GM18519 (cell line): Measurements from ENCODE around the gene DST.
"Not testable (repeated sequence)": the region's sequence is repeated elsewhere in the genome, so short reads cannot be mapped to it uniquely, and the experiment has no call there.

Source experiments
- ATAC-seq: cut with Tn5 transposase; IDR thresholded peaks from one replicate; pipeline ENCODE4 v1.9.1; 2021; ENCODE audit warnings: mild to moderate bottlenecking, moderate library complexity; ENCODE audit not compliant: unreplicated experiment, low FRiP score

Gene DST

GRCh38 chr6:56664029-56664428 is 21.3 kb upstream of the DST start:
- no peak for ATAC-seq

- no peak for ATAC-seq
Measured at GRCh38 chr6:56663344-56663743, 20.7 kb upstream of the DST start.

DNA sequence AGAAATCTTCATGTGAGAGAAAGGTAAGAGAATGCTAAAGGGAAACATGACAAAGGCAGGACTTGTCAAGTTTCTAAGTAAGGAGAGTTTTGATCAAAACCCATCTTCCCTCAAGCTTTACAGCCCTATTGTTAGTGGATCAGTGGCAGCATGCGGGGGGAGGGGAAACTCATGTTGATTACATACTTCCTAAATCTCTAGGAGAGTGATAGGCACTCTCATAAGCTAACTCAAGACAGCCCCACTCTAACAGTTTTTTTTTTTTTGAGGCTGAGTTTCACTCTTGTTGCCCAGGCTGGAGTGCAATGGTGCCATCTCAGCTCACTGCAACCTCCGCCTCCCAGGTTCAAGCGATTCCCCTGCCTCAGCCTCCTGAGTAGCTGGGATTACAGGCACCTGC is 18.6 kb upstream of the DST start:
- ATAC-seq: not testable (repeated sequence)

GRCh38 chr6:56660381-56660730 is 17.7 kb upstream of the DST start:
- no peak for ATAC-seq

DNA sequence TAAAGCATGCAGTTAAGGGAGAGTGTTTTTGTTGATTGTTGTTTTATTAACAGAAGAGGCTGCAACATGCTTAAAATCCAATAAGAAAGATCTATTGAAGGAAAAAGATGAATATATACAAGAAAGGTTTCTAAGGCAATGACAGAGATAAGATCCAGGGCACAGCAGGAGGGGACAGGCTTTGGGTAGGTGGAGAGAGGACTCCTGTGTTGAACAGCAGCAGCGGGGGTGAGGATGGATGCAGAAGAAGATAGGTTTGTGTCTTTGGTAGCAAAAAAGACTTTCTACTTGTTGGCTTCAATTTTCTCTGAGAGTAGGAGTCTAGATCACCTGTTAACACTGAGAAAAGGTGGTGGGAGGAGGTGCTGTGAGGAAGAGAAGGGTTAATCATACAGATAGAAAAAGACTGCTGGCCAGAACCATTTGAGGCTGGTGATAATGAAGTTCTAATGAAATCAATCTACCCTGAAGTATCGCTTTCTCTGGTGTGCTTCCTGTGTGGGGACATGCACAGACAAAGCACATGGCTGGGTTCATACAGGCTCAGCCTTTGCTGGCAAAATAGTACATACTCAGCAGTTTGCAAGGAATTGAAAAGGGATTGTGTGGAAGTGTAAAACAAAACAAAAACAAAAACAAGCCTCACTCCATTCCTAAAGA is 17.2 kb upstream of the DST start:
- peak; percentile 87 for ATAC-seq

DNA sequence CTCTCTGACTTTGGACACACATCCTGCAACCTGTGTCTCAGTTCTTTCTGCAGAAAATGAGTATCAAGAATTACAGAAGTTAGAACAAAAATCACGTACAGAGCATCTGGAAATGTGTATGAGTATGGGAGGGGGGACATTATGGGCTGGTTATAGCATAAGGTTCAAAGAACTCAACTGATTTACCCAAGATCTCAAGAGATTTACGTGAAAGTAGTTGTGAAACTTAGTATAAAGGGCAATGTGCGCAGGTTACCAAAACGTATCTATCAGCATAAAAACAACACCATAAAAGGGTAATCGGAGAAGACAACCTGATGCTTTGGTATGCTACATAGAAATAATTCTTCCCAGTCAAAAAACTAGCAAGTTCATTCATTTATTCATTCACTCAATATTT is 15.6 kb upstream of the DST start:
- no peak for ATAC-seq

GRCh38 chr6:56657354-56657753 is 14.7 kb upstream of the DST start:
- ATAC-seq: no peak

- ATAC-seq: no peak
Measured at GRCh38 chr6:56656466-56656865, 13.8 kb upstream of the DST start.

DNA sequence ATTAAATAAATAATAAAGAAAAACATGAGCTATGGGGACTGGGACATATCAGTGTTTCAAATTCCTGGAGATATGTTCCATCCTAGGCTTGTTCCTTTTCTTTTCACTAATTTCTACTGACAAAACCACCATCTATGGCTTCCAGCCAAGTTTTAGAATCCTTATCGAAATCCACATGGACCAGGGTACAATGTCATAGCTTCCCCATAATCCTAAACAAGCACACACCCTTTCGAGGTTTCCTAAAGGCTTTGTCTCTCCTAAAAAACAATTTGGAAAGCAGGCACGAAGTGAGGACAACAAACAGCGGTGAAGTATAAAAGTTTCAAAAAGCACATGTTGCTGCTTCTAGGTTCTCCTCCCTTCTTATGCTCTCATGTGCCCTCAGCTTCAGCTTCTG is 13.3 kb upstream of the DST start:
- ATAC-seq: no peak

DNA sequence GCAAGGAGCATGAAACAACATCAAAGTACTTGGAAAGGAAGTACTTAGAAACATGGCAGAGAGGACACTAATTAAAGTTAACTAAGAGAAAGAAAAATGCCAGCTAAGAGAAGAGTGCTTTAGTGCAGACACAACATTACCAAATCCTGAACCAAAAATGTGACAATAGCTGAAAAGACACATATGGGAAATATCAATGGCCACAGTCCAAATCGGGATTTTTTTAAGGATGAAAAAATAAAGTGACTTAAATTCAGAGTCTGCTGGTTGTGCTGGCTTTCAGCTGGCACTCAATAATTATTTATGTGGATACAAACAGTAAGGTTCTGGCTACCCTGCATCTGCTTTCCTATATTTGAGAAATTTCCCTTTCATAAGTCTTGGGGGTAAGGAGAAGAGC is 12.6 kb upstream of the DST start:
- no peak for ATAC-seq

GRCh38 chr6:56652994-56653393 is 10.3 kb upstream of the DST start:
- ATAC-seq: no peak

GRCh38 chr6:56652231-56652630 is 9.5 kb upstream of the DST start:
- no peak for ATAC-seq

DNA sequence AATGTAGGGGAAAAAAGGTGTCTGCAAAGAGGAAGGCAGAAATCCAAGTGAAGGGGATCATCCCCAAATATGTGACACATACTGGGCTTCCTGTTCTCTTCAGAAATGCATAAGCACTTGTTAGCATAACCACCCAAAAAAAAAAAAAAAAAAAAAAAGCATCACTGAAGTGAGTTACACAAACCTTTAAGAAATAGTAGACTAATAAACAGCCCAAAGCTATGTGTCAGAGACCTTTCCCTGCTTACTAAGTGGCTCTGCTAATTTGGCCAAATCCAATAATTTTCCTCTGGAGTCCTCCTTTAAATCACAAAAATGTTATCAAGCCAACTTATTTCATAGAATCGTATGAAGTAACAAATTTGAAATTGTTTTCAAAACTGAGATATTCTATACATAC is 7.5 kb upstream of the DST start:
- ATAC-seq: no peak

- no peak for ATAC-seq
Measured at GRCh38 chr6:56649782-56650181, 7.1 kb upstream of the DST start.

GRCh38 chr6:56649053-56649769 is 6.5 kb upstream of the DST start:
- ATAC-seq: no peak

GRCh38 chr6:56647172-56647762 is 4.6 kb upstream of the DST start:
- no peak for ATAC-seq

DNA sequence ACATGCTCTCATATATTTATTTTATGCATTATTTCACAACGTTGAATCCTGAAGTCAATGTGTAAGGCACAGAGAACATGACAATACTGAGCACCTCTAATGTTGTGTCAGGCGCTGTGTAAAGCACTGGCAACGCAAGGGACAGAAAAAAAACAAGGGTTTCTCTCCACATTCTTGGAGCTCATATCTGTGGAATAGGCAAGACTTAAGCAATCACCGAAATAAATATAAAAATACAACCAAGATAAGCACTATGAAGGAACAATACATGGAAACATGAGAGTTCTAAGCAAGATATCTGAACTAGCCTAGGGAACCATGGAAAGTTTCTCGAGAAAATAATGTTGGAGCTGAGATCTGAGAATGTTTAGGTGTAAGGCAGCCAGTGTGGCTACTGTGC is 1.7 kb upstream of the DST start:
- ATAC-seq: no peak

GRCh38 chr6:56643379-56644089 is 845 bp upstream of the DST start:
- ATAC-seq: no peak

DNA sequence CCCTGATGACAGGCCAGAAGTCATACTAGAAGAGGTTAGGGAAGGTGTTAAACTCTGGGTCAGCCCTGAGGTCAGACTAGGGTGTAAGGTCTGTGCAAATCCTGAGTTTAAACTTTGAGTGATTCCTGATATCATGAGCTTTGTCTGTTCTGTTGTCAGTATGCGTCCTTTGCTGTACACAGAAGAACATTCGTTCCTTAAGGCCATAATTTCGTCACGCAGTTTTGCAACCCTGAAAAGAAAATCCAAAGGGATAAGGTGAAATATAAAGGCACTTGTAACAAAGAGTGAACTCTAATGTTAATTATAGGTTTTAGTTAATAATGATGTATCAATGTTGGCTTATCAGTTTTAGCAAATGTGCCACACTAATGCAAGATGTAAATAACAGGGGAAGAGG is 2.3 kb downstream of the DST start:
- no peak for ATAC-seq

GRCh38 chr6:56638760-56639159 is 3.9 kb downstream of the DST start:
- no peak for ATAC-seq

DNA sequence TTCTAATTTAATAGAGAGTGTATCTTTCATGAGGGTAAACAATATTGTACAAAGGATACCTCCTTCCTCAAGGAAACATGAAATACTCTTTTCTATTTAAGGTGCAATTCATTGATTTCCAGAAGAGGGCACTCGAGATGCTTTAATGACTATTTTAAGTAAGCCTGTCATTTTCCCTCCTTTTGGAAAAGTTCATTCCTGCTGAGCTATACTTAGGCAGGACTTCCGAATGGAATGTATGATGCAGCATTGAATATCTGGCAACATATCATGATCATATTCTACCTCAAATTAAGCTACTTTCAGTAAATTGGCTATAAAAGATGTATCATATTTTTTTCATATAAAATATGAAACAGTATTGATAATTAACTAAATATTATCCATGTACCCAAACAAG is 5.0 kb downstream of the DST start:
- ATAC-seq: no peak

DNA sequence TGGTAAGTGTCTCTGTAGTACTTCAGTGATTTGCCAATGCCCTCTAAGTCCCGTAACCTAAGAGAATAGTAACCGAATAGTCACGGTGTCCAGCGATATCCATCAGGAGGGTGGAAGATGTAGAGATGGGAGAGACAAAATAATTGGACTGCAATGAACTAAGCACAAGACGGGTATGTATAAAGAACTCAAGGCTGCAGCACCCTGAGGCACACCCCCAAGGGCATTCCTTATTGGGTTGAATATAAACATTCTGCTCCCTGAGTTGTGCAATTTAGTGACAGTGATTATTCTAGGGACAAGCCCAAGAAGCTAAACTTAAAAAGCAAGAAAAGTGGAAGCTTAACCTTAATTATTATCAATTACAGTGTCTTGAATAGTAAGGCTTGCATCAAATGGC is 14.6 kb downstream of the DST start:
- no peak for ATAC-seq
